A549 (cell line): Measurements from ENCODE around the gene G6PC1. TPM values are rescaled to one million over a fixed set of nuclear protein-coding genes. Genes with fewer than 3 reads are reported as not detected.
"Not testable (repeated sequence)": the region's sequence is repeated elsewhere in the genome, so short reads cannot be mapped to it uniquely, and the experiment has no call there.

Source experiments
- ATAC-seq, 2 experiments: fragments of 200-7000 bp in 1 of 2; fragments of >200 bp in 1 of 2; cut with Nextera tagmentation in 1 of 2; cut with Tn5 transposase in 1 of 2; 3 replicates each; pipeline versions ENCODE4 v1.8.0 to v1.9.1; 2018 to 2020; ENCODE audit warnings: mild to moderate bottlenecking in 1 of 2, moderate library complexity in 1 of 2
- CTCF ChIA-PET: fragments of 300-600 bp; sonication (Branson Sonifier 250); formaldehyde crosslinking; extraction: SDS; loops from one replicate; lab custom pipeline; 2021; ENCODE audit warnings: antibody characterized with exemption, inconsistent platforms; lab: Yijun Ruan, JAX
- POLR2A ChIA-PET: fragments of 350-600 bp; formaldehyde crosslinking; extraction: SDS; loops from one replicate; lab custom pipeline; 2021; ENCODE audit warnings: antibody characterized with exemption, inconsistent platforms; lab: Yijun Ruan, JAX
- DNase-seq, 2 experiments: peaks; one replicate each; pipeline versions ENCODE4 v3.0.0 to v3.0.0-alpha.2; 2011 to 2016; ENCODE audit warnings: low read depth in 1 of 2, low spot score in 1 of 2
- FAIRE-seq: peaks from 2 replicates; lab custom pipeline; 2011; peaks lifted over from hg19 to GRCh38; lab: Jason Lieb, UNC
- H3K27ac ChIP-seq, 2 experiments: fragments of >200 bp; sonication (Bioruptor Twin); formaldehyde crosslinking; 3 replicates each; pipeline ENCODE4 v1.5.1; 2016 to 2017
- H3K4me1 ChIP-seq: fragments of >200 bp; sonication (Bioruptor Twin); formaldehyde crosslinking; 3 replicates; pipeline ENCODE4 v1.6.1; 2016
- H3K4me2 ChIP-seq: fragments of >200 bp; sonication (Bioruptor Twin); formaldehyde crosslinking; 3 replicates; pipeline ENCODE4 v1.6.1; 2016
- H3K4me3 ChIP-seq: fragments of >200 bp; sonication (Bioruptor Twin); formaldehyde crosslinking; 3 replicates; pipeline ENCODE4 v1.5.1; 2016
- H3K9me3 ChIP-seq: fragments of >200 bp; sonication (Bioruptor Twin); formaldehyde crosslinking; 3 replicates; pipeline ENCODE4 v1.6.1; 2016
- ATOH8 ChIP-seq: fragments of 250-450 bp; sonication (Bioruptor Pico); IDR thresholded peaks from 2 replicates; pipeline ENCODE4 v1.5.0; 2020; ENCODE audit warnings: low read depth, mild to moderate bottlenecking, moderate library complexity
- CHD4 ChIP-seq: fragments of 200-600 bp; sonication (generic); IDR thresholded peaks from 2 replicates; pipeline ENCODE4 v1.6.1; 2016; ENCODE audit warnings: antibody characterized with exemption, mild to moderate bottlenecking, borderline replicate concordance
- EHMT2 ChIP-seq: fragments of 200-600 bp; sonication (generic); IDR thresholded peaks from 2 replicates; pipeline ENCODE4 v1.6.1; 2016; ENCODE audit warnings: antibody characterized with exemption, low read depth, mild to moderate bottlenecking, moderate library complexity
- ELK1 ChIP-seq: fragments of 150-350 bp; IDR thresholded peaks from 2 replicates; pipeline ENCODE4 v1.6.1; 2014; ENCODE audit warnings: low read depth, mild to moderate bottlenecking, low read length
- EP300 ChIP-seq, 2 experiments: fragments of >200 bp; sonication (Bioruptor Twin); formaldehyde crosslinking; IDR thresholded peaks; 2 replicates in 1 of 2; 3 replicates in 1 of 2; pipeline ENCODE4 v1.6.1; 2016 to 2017
- ESRRA ChIP-seq: fragments of 150-350 bp; IDR thresholded peaks from 2 replicates; pipeline ENCODE4 v1.6.1; 2014; ENCODE audit warnings: mild to moderate bottlenecking, low read length, borderline replicate concordance
- HOXB5 ChIP-seq: fragments of 250-450 bp; sonication (Bioruptor Pico); IDR thresholded peaks from 2 replicates; pipeline ENCODE4 v1.5.0; 2020; ENCODE audit warnings: mild to moderate bottlenecking, moderate library complexity
- MAFK ChIP-seq: fragments of 450-650 bp; IDR thresholded peaks from 2 replicates; pipeline ENCODE4 v1.6.1; 2014; ENCODE audit not compliant: partially characterized antibody
- MYC ChIP-seq: IDR thresholded peaks from 2 replicates; pipeline ENCODE4 v1.6.1; 2012; ENCODE audit warnings: mild to moderate bottlenecking, inconsistent platforms, low read length, improper control_type of control experiment, borderline replicate concordance
- NR3C1 ChIP-seq: fragments of >200 bp; sonication (Bioruptor Twin); formaldehyde crosslinking; IDR thresholded peaks from 3 replicates; pipeline ENCODE4 v1.6.1; 2017
- PHF8 ChIP-seq: fragments of 200-600 bp; sonication (generic); IDR thresholded peaks from 2 replicates; pipeline ENCODE4 v1.6.1; 2016; ENCODE audit warnings: low read depth, mild to moderate bottlenecking, antibody characterized with exemption, moderate library complexity, borderline replicate concordance
- POLR2AphosphoS2 ChIP-seq: conservative IDR thresholded peaks from 2 replicates; pipeline ENCODE4 v1.6.1; 2012; ENCODE audit warnings: low read length, improper control_type of control experiment, inconsistent platforms
- RARB ChIP-seq: fragments of 250-450 bp; sonication (Bioruptor Pico); IDR thresholded peaks from 2 replicates; pipeline ENCODE4 v1.8.0; 2021; ENCODE audit warnings: mild to moderate bottlenecking, moderate library complexity
- RCOR1 ChIP-seq: fragments of 150-350 bp; IDR thresholded peaks from 2 replicates; pipeline ENCODE4 v1.6.1; 2014; ENCODE audit warnings: antibody characterized with exemption, low read length, low read depth
- RNF2 ChIP-seq: fragments of 200-600 bp; sonication (generic); IDR thresholded peaks from 2 replicates; pipeline ENCODE4 v1.6.1; 2016; ENCODE audit warnings: low read depth, mild to moderate bottlenecking, antibody characterized with exemption, moderate library complexity, borderline replicate concordance
- TFCP2L1 ChIP-seq: fragments of 250-450 bp; sonication (Bioruptor Pico); IDR thresholded peaks from 2 replicates; pipeline ENCODE4 v1.5.0; 2021; ENCODE audit warnings: mild to moderate bottlenecking
- ZC3H11A ChIP-seq: fragments of 450-650 bp; IDR thresholded peaks from 2 replicates; pipeline ENCODE4 v1.6.1; 2014; ENCODE audit warnings: antibody characterized with exemption, mild to moderate bottlenecking
- WGBS: methylation state at CpG from one replicate; pipeline ENCODE4 v1.1.6; 2017; ENCODE audit errors: missing lambda C conversion rate; 5-methylcytosine and 5-hydroxymethylcytosine counted together
- polyA plus RNA-seq, 4 experiments: library from polyadenylated mRNA; depleted of rRNA in 3 of 4; stranded (reverse); fragments of >200 nt; fragmentation: RNase III in 1 of 4; extraction: RNeasy Plus Mini Kit Qiagen cat#74134 plus additional on column Dnase treatment in 1 of 4; gene quantifications; 2 replicates in 3 of 4; 3 replicates in 1 of 4; pipeline ENCODE4 v1.2.3, GENCODE V29; 2011 to 2017
- TF ChIP-seq, protein P1 (sequence below): fragments of 250-450 bp; sonication (Bioruptor Pico); IDR thresholded peaks from 2 replicates; pipeline ENCODE4 v1.5.0; 2021; ENCODE audit warnings: mild to moderate bottlenecking, moderate library complexity, borderline replicate concordance
- TF ChIP-seq, protein P2 (sequence below): fragments of 450-650 bp; IDR thresholded peaks from 2 replicates; pipeline ENCODE4 v1.6.1; 2014; ENCODE audit warnings: antibody characterized with exemption
- TF ChIP-seq, protein P3 (sequence below): IDR thresholded peaks from 2 replicates; pipeline ENCODE4 v1.6.1; 2012; ENCODE audit warnings: low read depth, borderline replicate concordance
- TF ChIP-seq, protein P4 (sequence below): fragments of 200-600 bp; sonication (generic); IDR thresholded peaks from 2 replicates; pipeline ENCODE4 v1.6.1; 2016; ENCODE audit warnings: antibody characterized with exemption, mild to moderate bottlenecking, moderate library complexity

The G6PC1 gene
- polyA plus RNA-seq, 2 of the 4 experiments (the other 2 are of a cell fraction) = not detected

DNA sequence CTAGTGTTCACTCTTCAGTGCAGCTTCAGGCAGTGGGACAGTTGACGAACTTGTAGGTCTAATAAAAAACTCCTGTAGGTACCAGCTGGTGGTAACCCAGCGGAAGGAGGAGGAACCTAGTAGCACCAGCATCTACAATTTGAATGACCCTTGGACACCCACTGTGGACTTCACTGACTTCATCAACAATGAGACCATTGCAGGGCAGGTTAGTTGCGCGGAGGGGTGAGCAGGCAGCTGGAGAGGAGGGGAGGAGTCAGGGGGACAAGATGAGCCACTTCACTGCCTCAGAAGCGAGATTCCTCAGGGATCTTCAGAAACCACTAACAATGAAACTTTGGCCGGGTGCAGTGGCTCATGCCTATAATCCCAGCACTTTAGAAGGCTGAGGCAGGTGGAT is 27.3 kb upstream of the G6PC1 start:
- POLR2A ChIA-PET = no interaction called here
- H3K27ac ChIP-seq = no peak overlapping the region
- H3K4me2 ChIP-seq = no peak overlapping the region
- 72% methylated on average over 6 of the region's 6 CpGs for WGBS
- CTCF ChIA-PET = interaction anchor here (0.6 to 1.4 kb wide), 5 partner anchors 9 to 76 kb away, joined by 3 to 5 read pairs (median 3); no protein-coding TSS in a partner anchor
- peaks cover 31% of the 10 kb centered on the region for H3K9me3 ChIP-seq
- no peak for FAIRE-seq
- no peak for TF ChIP-seq RCOR1
- no peak for TF ChIP-seq ESRRA
- no peak for TF ChIP-seq TFCP2L1 (CRISPR knock-in tag)
- no peak for TF ChIP-seq PHF8
- no peak for TF ChIP-seq ZC3H11A
- no peak for TF ChIP-seq MYC
- no peak for TF ChIP-seq POLR2AphosphoS2
- TF ChIP-seq NR3C1 = no peak
- ATAC-seq = peak in 1 of 2 experiments; percentile 37; a peak in 2 of 6 replicates
- DNase-seq = no peak
- no peak overlapping the region for H3K4me3 ChIP-seq
- H3K4me1 ChIP-seq = no peaks in the 10 kb centered on the region

DNA sequence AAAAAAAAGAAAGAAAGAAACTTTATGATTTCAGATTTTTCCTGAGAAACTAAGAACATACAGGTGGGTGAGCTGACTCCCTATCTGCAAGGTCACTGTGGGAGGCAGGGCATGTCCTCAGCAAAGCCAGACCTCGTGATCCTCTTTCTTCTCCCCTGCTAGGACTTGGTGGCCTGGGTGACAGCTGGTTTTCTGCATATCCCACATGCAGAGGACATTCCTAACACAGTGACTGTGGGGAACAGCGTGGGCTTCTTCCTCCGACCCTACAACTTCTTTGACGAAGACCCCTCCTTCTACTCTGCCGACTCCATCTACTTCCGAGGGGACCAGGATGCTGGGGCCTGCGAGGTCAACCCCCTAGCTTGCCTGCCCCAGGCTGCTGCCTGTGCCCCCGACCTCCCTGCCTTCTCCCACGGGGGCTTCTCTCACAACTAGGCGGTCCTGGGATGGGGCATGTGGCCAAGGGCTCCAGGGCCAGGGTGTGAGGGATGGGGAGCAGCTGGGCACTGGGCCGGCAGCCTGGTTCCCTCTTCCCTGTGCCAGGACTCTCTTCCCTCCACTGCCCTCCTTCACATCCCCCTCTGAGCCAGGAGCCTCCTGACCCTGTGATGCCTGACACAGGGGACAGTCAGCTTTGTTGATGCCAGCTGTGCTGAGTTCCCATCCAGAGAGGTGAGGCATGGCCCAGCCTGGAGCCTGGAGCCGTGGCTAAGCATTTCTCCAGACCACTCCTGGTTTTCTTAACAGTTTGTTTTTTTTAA is 26.5 kb upstream of the G6PC1 start:
- POLR2A ChIA-PET = interaction anchor here (0.6 kb wide), 1 partner anchor 79 kb away, joined by 4 read pairs; no protein-coding TSS in a partner anchor
- peak in 1 of 2 experiments; percentile 10; a peak in 1 of 6 replicates for ATAC-seq
- not testable (repeated sequence) for H3K4me2 ChIP-seq

GRCh38 chr17:42877037-42877436 is 23.6 kb upstream of the G6PC1 start:
- no peak for FAIRE-seq
- 87% methylated on average over 10 of the region's 10 CpGs for WGBS
- POLR2A ChIA-PET = no interaction called here

More for the DNA sequence above, 26.5 kb upstream of the G6PC1 start:
- FAIRE-seq, DNase-seq, H3K4me1 ChIP-seq, H3K4me3 ChIP-seq, H3K27ac ChIP-seq: not testable (repeated sequence)
- CTCF ChIA-PET = interaction anchor here (0.7 to 1.4 kb wide), 3 partner anchors 29 to 55 kb away, joined by 3 to 5 read pairs (median 3); no protein-coding TSS in a partner anchor
- peaks cover 31% of the 10 kb centered on the region for H3K9me3 ChIP-seq
- WGBS = 70% methylated on average over 7 of the region's 12 CpGs

More at GRCh38 chr17:42877037-42877436, 23.6 kb upstream of the G6PC1 start:
- H3K4me3 ChIP-seq = no peak overlapping the region
- ATAC-seq = no peak
- H3K27ac ChIP-seq = no peak overlapping the region
- no peak overlapping the region for H3K4me2 ChIP-seq
- no peaks in the 10 kb centered on the region for H3K4me1 ChIP-seq
- CTCF ChIA-PET = interaction anchor here (1.1 to 1.5 kb wide), 3 partner anchors 12 to 19 kb away, joined by 3 to 4 read pairs (median 4); no protein-coding TSS in a partner anchor
- TF ChIP-seq, protein P1, sequence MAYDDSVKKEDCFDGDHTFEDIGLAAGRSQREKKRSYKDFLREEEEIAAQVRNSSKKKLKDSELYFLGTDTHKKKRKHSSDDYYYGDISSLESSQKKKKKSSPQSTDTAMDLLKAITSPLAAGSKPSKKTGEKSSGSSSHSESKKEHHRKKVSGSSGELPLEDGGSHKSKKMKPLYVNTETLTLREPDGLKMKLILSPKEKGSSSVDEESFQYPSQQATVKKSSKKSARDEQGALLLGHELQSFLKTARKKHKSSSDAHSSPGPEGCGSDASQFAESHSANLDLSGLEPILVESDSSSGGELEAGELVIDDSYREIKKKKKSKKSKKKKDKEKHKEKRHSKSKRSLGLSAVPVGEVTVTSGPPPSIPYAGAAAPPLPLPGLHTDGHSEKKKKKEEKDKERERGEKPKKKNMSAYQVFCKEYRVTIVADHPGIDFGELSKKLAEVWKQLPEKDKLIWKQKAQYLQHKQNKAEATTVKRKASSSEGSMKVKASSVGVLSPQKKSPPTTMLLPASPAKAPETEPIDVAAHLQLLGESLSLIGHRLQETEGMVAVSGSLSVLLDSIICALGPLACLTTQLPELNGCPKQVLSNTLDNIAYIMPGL (CRISPR knock-in tag) = no peak
- TF ChIP-seq, protein P2, sequence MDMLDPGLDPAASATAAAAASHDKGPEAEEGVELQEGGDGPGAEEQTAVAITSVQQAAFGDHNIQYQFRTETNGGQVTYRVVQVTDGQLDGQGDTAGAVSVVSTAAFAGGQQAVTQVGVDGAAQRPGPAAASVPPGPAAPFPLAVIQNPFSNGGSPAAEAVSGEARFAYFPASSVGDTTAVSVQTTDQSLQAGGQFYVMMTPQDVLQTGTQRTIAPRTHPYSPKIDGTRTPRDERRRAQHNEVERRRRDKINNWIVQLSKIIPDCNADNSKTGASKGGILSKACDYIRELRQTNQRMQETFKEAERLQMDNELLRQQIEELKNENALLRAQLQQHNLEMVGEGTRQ = no peak
- TF ChIP-seq HOXB5 (CRISPR knock-in tag) (no peak), MYC (no peak), MAFK (no peak), RNF2 (no peak), ELK1 (no peak), EP300 (IDR thresholded peaks at IDR 0.05) (no peak), CHD4 (no peak), ATOH8 (CRISPR knock-in tag) (no peak), RARB (CRISPR knock-in tag) (no peak), EHMT2 (no peak)
- TF ChIP-seq, protein P3, sequence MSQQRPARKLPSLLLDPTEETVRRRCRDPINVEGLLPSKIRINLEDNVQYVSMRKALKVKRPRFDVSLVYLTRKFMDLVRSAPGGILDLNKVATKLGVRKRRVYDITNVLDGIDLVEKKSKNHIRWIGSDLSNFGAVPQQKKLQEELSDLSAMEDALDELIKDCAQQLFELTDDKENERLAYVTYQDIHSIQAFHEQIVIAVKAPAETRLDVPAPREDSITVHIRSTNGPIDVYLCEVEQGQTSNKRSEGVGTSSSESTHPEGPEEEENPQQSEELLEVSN = no peak
- TF ChIP-seq, protein P4, sequence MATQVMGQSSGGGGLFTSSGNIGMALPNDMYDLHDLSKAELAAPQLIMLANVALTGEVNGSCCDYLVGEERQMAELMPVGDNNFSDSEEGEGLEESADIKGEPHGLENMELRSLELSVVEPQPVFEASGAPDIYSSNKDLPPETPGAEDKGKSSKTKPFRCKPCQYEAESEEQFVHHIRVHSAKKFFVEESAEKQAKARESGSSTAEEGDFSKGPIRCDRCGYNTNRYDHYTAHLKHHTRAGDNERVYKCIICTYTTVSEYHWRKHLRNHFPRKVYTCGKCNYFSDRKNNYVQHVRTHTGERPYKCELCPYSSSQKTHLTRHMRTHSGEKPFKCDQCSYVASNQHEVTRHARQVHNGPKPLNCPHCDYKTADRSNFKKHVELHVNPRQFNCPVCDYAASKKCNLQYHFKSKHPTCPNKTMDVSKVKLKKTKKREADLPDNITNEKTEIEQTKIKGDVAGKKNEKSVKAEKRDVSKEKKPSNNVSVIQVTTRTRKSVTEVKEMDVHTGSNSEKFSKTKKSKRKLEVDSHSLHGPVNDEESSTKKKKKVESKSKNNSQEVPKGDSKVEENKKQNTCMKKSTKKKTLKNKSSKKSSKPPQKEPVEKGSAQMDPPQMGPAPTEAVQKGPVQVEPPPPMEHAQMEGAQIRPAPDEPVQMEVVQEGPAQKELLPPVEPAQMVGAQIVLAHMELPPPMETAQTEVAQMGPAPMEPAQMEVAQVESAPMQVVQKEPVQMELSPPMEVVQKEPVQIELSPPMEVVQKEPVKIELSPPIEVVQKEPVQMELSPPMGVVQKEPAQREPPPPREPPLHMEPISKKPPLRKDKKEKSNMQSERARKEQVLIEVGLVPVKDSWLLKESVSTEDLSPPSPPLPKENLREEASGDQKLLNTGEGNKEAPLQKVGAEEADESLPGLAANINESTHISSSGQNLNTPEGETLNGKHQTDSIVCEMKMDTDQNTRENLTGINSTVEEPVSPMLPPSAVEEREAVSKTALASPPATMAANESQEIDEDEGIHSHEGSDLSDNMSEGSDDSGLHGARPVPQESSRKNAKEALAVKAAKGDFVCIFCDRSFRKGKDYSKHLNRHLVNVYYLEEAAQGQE = no peak
- TF ChIP-seq, all 56 proteins: peak for 0
- no peak for DNase-seq
- H3K9me3 ChIP-seq = peaks cover 3% of the 10 kb centered on the region; the same call in 2 of the 3 replicates
